ENCODE results near the gene NOTUM. TPM values are rescaled to one million over a fixed set of nuclear protein-coding genes. Genes with fewer than 3 reads are reported as not detected.

NOTUM gene
- total and polyA plus RNA-seq, 2 donors (not counting 3 experiments of a cell fraction or from before 2014, with no cell fraction given): not detected

GRCh38 chr17:81961521-81962498 is 823 bp upstream of the NOTUM start:
- Histone ChIP-seq H3K27ac (ENCODE audit: insufficient read depth, low read depth, low read length) (no peak overlapping the region), H3K9me3 (replicated peaks; ENCODE audit: control insufficient read depth, insufficient read depth, low read length) (no peaks in the 10 kb centered on the region), H3K4me2 (ENCODE audit: insufficient read depth, low read length) (no peak overlapping the region), H3K4me3 (replicated peaks in 1 of 3; ENCODE audit: insufficient read depth in 1 of 3, low read depth in 1 of 3, low read length in 3 of 3) (no peak overlapping the region), H3K9ac (replicated peaks; ENCODE audit: extremely low read depth, insufficient read depth, low read length) (no peak overlapping the region), H3K4me1 (ENCODE audit: control insufficient read depth, extremely low read depth, insufficient read depth, low read length) (no peaks in the 10 kb centered on the region), H3K27me3 (ENCODE audit: control insufficient read depth in 2 of 2, insufficient read depth in 2 of 2, low read length in 2 of 2) (peaks cover 36 to 50% of the 10 kb centered on the region in 2 experiments), H3K9me1 (replicated peaks; ENCODE audit: control insufficient read depth, extremely low read depth, insufficient read depth, low read length) (no peaks in the 10 kb centered on the region), H3K79me2 (ENCODE audit: control insufficient read depth, insufficient read depth, low read length) (no peaks in the 10 kb centered on the region), H2AFZ (ENCODE audit: low read depth, low read length) (no peak overlapping the region), H3K36me3 (ENCODE audit: control insufficient read depth in 2 of 2, extremely low read depth in 1 of 2, insufficient read depth in 2 of 2, low read length in 2 of 2) (no peaks in the 10 kb centered on the region), H4K20me1 (replicated peaks; ENCODE audit: control insufficient read depth, extremely low read depth, insufficient read depth, low read length) (no peaks in the 10 kb centered on the region)
- dilution Hi-C loops (cut with MboI; ENCODE audit: extremely low pct_ligation_motif_present, low sequenced_read_pairs) (no loop called here), intact Hi-C loops (cut with micrococcal nuclease) (no loop called here)
- CTCF ChIA-PET: interaction anchor here (2.6 kb wide), 1 partner anchor 58 kb away, joined by 345 read pairs; the partner anchor contains the start of genes CENPX and LRRC45
- no peak for DNase-seq (ENCODE audit: low read depth, low spot score)
- no peak for FAIRE-seq
- BruUV-seq (replicated peaks): no TSS peak
- POLR2A ChIA-PET: no interaction called here
- TF ChIP-seq POLR2A (IDR thresholded peaks at IDR 0.05; ENCODE audit: low read depth, low read length): no peak
- peak; percentile 18 for TF ChIP-seq EZH2 (IDR thresholded peaks at IDR 0.05; ENCODE audit: borderline replicate concordance, low read depth, low read length, severe bottlenecking)

- intact Hi-C loops (cut with micrococcal nuclease) (no loop called here), dilution Hi-C loops (cut with MboI; ENCODE audit: extremely low pct_ligation_motif_present, low sequenced_read_pairs) (no loop called here)
- DNase-seq (ENCODE audit: low read depth, low spot score): no peak
- Histone ChIP-seq H3K9me1 (replicated peaks; ENCODE audit: control insufficient read depth, extremely low read depth, insufficient read depth, low read length) (no peaks in the 10 kb centered on the region), H2AFZ (ENCODE audit: low read depth, low read length) (no peak overlapping the region), H3K79me2 (ENCODE audit: control insufficient read depth, insufficient read depth, low read length) (no peaks in the 10 kb centered on the region), H4K20me1 (replicated peaks; ENCODE audit: control insufficient read depth, extremely low read depth, insufficient read depth, low read length) (no peaks in the 10 kb centered on the region), H3K36me3 (ENCODE audit: control insufficient read depth in 2 of 2, extremely low read depth in 1 of 2, insufficient read depth in 2 of 2, low read length in 2 of 2) (no peaks in the 10 kb centered on the region), H3K4me1 (ENCODE audit: control insufficient read depth, extremely low read depth, insufficient read depth, low read length) (no peaks in the 10 kb centered on the region), H3K27me3 (ENCODE audit: control insufficient read depth in 2 of 2, insufficient read depth in 2 of 2, low read length in 2 of 2) (peaks cover 36 to 50% of the 10 kb centered on the region in 2 experiments), H3K9ac (replicated peaks; ENCODE audit: extremely low read depth, insufficient read depth, low read length) (no peak overlapping the region), H3K9me3 (replicated peaks; ENCODE audit: control insufficient read depth, insufficient read depth, low read length) (no peaks in the 10 kb centered on the region), H3K27ac (ENCODE audit: insufficient read depth, low read depth, low read length) (no peak overlapping the region), H3K4me2 (ENCODE audit: insufficient read depth, low read length) (no peak overlapping the region), H3K4me3 (replicated peaks in 1 of 3; ENCODE audit: insufficient read depth in 1 of 3, low read depth in 1 of 3, low read length in 3 of 3) (no peak overlapping the region)
- POLR2A ChIA-PET: no interaction called here
- BruUV-seq (replicated peaks): no TSS peak
- no peak for FAIRE-seq
- CTCF ChIA-PET: interaction anchor here (0.9 to 2.6 kb wide), 36 partner anchors 10 to 237 kb away, joined by 3 to 345 read pairs (median 6); partner anchors contain the start of genes ASPSCR1, CENPX, DCXR and GPS1
- TF ChIP-seq EZH2 (IDR thresholded peaks at IDR 0.05; ENCODE audit: borderline replicate concordance, low read depth, low read length, severe bottlenecking) (peak; percentile 100), GATA2 (IDR thresholded peaks at IDR 0.05; ENCODE audit: insufficient read depth, insufficient read length, low read depth, low read length) (no peak)
These were observed 643 bp downstream of the NOTUM start for GRCh38 chr17:81960130-81960958.

Measured in endothelial cell of umbilical vein (primary cell).